ENCODE data around the gene CREB3L2. TPM values are rescaled to one million over a fixed set of nuclear protein-coding genes. Genes with fewer than 3 reads are reported as not detected.

CREB3L2 gene
- total RNA-seq, 1 experiment from 2014 or later = 60.6 TPM

- TF ChIP-seq FOXP4 (CRISPR knock-in tag; IDR thresholded peaks at IDR 0.05) (no peak), USF2 (CRISPR knock-in tag; IDR thresholded peaks at IDR 0.05) (no peak), ZNF532 (CRISPR knock-in tag; IDR thresholded peaks at IDR 0.05; ENCODE audit: borderline replicate concordance) (no peak), TEAD4 (CRISPR knock-in tag; IDR thresholded peaks at IDR 0.05) (no peak), CREB1 (CRISPR knock-in tag; IDR thresholded peaks at IDR 0.05) (no peak), IRF2 (CRISPR knock-in tag; IDR thresholded peaks at IDR 0.05; ENCODE audit: borderline replicate concordance, low read depth) (no peak), ZNF317 (CRISPR knock-in tag; IDR thresholded peaks at IDR 0.05; ENCODE audit: borderline replicate concordance, low read depth) (no peak), ZNF219 (CRISPR knock-in tag; IDR thresholded peaks at IDR 0.05; ENCODE audit: borderline replicate concordance) (no peak)
Measured at GRCh38 chr7:137848095-137848494, 153.8 kb downstream of the CREB3L2 start (continued).

- H3K4me1 Mint-ChIP-seq = peaks cover 35% of the 10 kb centered on the region
- DNase-seq (ENCODE audit: low spot score) (no peak), ATAC-seq (peak; percentile 43)
- peaks cover 62% of the 10 kb centered on the region for H3K27me3 Mint-ChIP-seq (ENCODE audit: low read depth)
- ChIA-PET POLR2A (no interaction called here), CTCF (interaction anchor here (0.6 to 1.9 kb wide), 5 partner anchors 20 to 1653 kb away, joined by 3 to 8 read pairs (median 3); no protein-coding TSS in a partner anchor)
- H3K4me3 Mint-ChIP-seq = peak overlapping the region; percentile 63
- H3K9me3 Mint-ChIP-seq = no peaks in the 10 kb centered on the region
- TF ChIP-seq ZNF281 (CRISPR knock-in tag; IDR thresholded peaks at IDR 0.05) = no peak
- no peak for TF ChIP-seq NR2C2 (CRISPR knock-in tag; IDR thresholded peaks at IDR 0.05)
- no peak for TF ChIP-seq CREB1 (CRISPR knock-in tag; IDR thresholded peaks at IDR 0.05)
- no peak for TF ChIP-seq USF1 (CRISPR knock-in tag; IDR thresholded peaks at IDR 0.05)
- no peak for TF ChIP-seq CBFB (CRISPR knock-in tag; IDR thresholded peaks at IDR 0.05; ENCODE audit: low read depth)
- TF ChIP-seq TP53 (CRISPR knock-in tag; IDR thresholded peaks at IDR 0.05) = no peak
- no peak for TF ChIP-seq PREB (CRISPR knock-in tag; IDR thresholded peaks at IDR 0.05; ENCODE audit: borderline replicate concordance)
- no peak for TF ChIP-seq ZSCAN18 (CRISPR knock-in tag; IDR thresholded peaks at IDR 0.05)
- no peak for TF ChIP-seq PRDM15 (CRISPR knock-in tag; IDR thresholded peaks at IDR 0.05)
- TF ChIP-seq ELF4 (CRISPR knock-in tag; IDR thresholded peaks at IDR 0.05; ENCODE audit: low read depth) = no peak
- H3K27ac Mint-ChIP-seq = no peak overlapping the region
- H3K36me3 Mint-ChIP-seq = no peaks in the 10 kb centered on the region
Measured at GRCh38 chr7:137847568-137848050, 154.3 kb downstream of the CREB3L2 start.
